Fibroblast of villous mesenchyme (primary cell): Measurements from ENCODE around the gene ADPRHL1. TPM values are rescaled to one million over a fixed set of nuclear protein-coding genes. Genes with fewer than 3 reads are reported as not detected.
A peak's percentile ranks its signal among the peaks of the same experiment; 100 is the strongest.

Source experiments
- DNase-seq: peaks from one replicate; pipeline ENCODE4 v3.0.0-alpha.2; 2010; ENCODE audit warnings: low read depth
- H3K4me3 ChIP-seq: 2 replicates; pipeline ENCODE4 v1.5.1; 2011; ENCODE audit warnings: low read depth, mild to moderate bottlenecking, low read length
- total RNA-seq: library from RNA; depleted of rRNA; stranded (reverse); fragments of >200 nt; gene quantifications from 2 replicates; pipeline ENCODE4 v1.2.3, GENCODE V29; 2012
- TF ChIP-seq, protein P1 (sequence below): IDR thresholded peaks from 2 replicates; pipeline ENCODE4 v1.5.1; 2012; ENCODE audit warnings: low read depth, mild to moderate bottlenecking, low read length; ENCODE audit not compliant: insufficient read depth

Gene ADPRHL1
- total RNA-seq, 1 donor = 1.3 TPM

DNA sequence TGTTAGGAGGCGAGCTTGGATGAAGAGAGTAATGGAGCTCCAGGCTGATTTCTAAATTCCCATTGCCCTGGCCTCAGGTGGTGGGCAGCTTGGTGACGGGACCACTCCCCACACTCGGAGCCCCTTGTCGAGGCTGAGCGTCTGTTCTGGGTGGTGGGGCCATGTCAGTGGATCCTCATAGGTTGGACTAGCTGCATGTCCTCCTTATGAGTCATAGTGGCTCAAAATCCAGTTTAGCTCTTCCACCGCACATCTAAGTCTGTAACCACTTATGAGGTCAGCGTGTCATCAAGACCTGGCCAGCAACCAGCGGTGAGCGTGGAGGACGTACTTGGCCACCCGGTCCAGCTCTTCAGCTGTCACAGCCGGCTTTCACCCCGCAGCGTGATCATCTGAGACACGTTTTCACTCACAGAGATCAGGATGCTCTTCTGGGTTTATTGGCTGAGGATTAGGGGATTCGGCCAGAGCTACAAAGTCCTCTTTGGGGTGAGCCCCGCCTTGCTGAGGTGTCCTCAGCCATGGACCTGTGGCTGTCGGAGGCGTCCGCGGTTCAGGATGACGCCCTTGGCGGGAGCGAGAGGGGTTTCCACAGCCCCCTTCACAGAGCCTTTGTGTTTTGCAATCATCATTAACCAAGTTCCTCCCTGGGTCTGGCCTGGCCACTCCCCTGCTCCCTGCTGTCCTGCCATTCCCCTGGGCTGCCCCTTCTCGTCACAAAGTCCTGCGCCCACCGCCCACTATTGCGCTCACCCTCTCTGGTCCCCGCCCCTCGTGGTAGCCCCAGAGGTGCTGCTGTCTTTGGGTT, 41.9 kb downstream of the ADPRHL1 start:
- peak; percentile 95 for DNase-seq
- peak overlapping the region; percentile 32 for H3K4me3 ChIP-seq
- TF ChIP-seq, protein P1, sequence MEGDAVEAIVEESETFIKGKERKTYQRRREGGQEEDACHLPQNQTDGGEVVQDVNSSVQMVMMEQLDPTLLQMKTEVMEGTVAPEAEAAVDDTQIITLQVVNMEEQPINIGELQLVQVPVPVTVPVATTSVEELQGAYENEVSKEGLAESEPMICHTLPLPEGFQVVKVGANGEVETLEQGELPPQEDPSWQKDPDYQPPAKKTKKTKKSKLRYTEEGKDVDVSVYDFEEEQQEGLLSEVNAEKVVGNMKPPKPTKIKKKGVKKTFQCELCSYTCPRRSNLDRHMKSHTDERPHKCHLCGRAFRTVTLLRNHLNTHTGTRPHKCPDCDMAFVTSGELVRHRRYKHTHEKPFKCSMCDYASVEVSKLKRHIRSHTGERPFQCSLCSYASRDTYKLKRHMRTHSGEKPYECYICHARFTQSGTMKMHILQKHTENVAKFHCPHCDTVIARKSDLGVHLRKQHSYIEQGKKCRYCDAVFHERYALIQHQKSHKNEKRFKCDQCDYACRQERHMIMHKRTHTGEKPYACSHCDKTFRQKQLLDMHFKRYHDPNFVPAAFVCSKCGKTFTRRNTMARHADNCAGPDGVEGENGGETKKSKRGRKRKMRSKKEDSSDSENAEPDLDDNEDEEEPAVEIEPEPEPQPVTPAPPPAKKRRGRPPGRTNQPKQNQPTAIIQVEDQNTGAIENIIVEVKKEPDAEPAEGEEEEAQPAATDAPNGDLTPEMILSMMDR = no peak

DNA sequence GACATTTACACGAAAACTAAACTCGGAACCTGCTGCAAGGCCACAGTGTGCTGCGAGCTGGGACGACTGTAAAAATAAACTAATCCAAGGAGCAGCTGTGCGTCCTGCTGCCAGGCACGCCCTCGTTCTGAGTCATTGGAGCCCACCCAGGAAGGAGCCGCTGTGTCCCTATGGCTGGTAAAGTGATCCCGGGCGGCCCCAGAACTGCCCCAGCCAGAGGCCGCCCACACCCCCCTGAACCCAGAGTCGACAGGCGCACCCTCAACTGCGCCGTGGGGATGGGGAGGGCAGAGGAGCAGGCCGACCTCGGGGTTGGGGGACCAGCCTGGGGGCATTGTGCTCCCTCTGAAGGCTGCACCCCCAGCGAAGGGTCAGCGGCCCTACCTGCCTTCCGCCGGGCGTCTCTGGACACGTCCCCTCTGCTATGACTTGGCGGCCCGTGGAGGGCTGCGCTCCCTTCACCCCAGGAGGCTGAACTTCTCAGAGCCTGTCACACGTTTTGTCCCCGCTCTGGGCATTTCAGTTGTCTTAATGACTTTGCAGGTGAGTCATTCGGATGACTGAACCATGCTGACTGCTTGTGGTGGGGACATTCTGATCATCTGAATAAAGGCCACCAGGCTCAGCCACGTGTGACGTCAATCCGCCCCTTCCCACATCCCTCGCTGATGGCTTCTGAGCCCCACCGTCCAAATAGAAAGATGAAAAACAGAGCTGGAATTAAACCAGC, 42.7 kb downstream of the ADPRHL1 start:
- peak; percentile 80 for DNase-seq
- TF ChIP-seq, protein P1 = no peak
- peak overlapping the region; percentile 39 for H3K4me3 ChIP-seq

DNA sequence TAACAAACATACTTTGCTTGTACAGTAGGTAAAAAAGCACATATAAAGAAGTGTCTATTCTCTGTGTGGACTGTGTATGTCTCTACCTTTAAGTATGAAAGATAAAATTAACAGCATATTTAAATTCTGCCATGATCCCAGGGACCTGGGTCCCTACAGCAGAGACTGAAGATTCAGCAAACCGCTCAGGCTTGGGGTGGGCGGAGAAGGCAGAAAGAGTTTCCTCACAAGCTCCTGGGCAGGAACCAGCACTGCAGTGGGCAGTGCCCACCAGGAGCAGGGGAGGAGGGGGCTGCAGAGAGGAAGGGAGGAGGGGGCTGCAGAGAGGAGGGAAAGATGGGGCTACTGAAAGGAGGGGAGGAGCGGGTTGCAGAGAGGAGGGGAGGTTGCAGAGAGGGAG, 44.7 kb downstream of the ADPRHL1 start:
- TF ChIP-seq, protein P1 = no peak
- no peak overlapping the region for H3K4me3 ChIP-seq
- DNase-seq = no peak

DNA sequence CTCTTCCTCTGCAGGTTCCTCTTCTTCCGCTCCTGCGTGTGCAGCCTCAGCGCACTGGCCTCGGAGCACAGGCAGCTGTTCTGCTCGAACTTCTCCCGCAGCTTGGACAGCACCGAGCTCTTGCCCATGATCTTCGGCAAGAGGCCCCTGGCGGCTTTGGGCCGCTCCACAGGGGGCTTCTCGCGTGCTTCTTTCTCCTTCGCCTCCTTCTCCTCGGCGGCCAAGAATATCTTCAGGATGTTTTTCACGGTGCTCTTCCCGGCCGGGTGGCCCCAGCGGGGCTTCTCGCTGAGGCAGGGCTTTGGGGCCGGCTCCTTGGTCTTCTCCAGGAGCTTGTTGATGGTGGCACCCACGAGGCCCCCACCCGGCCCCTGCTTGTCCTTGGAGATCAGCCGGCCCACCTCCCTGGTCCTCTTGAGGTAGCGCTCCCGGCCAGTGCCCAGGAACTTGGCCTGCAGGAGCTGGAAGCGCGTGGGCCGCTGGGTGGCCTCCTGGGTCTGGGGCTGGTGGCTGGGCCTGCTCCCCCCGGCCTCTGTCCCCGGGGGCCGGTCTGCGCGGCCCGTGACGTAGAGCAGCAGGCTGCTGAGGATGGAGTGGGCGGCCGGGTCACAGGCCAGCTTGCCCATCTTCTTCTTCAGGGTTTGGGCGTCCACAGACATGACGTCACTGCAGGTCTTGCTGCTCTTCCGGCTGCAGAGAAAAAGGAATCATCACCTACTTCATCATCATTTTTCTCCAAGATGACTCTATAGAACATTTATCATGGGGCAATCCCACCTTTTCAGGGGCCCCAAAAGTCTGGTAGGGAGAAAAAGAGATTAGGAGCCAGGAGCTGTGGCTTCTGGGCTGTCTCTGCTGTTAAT, 45.5 kb downstream of the ADPRHL1 start:
- TF ChIP-seq, protein P1 = no peak
- H3K4me3 ChIP-seq = no peak overlapping the region
- DNase-seq = no peak

DNA sequence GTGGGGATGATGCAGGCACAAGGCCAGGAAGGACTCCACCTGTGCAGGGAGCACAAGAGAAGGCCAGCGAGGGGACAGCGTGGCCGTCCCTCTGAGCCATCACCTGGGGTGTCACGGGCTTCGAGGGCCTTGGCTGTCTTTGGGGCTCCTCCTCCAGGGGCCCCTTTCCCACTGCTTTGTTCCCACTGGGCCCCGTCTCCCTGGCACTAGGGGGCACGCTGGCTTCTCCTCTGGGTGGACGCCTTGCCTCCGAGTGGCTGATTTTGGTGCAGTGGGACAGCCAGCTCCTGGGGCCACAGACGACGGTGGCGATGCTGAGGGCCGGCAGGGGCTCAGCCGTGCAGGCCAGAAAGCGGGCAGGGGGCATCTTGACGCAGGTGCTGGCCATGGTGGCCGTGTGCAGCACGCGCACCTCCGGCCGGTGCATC, 46.2 kb downstream of the ADPRHL1 start:
- H3K4me3 ChIP-seq = no peak overlapping the region
- DNase-seq = no peak
- TF ChIP-seq, protein P1 = no peak

DNA sequence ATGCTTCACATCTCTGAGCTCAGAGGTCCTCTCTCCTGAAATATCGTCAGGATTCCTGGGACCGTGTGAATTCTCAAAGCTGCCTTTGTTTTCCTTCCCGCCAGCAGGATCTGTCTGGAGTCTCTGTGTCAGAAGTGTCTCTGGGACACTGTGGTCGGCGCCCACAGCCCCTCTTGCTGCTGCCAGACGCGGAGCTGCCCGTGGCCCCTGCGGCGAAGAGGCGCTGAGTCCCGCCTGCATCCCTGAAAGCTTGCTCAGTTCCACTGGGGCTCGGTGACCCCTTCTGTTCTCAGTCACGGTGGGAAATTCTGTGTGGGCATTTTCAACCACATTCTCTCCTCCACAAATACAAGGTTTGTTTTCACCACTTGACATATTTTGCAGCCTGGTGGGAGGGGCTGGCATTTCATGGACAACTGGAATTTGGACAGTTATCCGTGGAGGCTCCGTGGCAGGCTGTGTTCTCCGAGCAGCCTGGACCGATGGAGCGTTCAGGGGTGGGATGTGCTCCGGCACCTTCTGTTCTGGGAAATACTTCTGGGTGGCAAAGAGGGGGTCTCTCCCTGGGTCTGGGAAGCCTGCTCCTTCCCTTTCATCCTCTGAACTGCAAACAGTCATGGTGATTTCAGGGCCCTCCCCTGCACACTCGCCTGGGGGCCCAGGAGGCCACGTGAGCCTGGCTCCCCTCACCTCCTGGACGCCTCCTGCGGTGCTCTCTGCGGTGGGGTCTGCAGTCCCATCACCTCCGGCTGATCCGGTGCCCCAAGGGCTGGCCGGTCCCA, 46.8 kb downstream of the ADPRHL1 start:
- TF ChIP-seq, protein P1 = no peak
- no peak for DNase-seq
- H3K4me3 ChIP-seq = no peak overlapping the region
